Thyroid gland (tissue), 4 donors: ENCODE data around the gene REPS2. TPM values are rescaled to one million over a fixed set of nuclear protein-coding genes. Genes with fewer than 3 reads are reported as not detected.
A peak's percentile ranks its signal among the peaks of the same experiment; 100 is the strongest.

Source experiments
- DNase-seq, 2 donors: peaks; one replicate each; pipeline ENCODE4 v3.0.0-alpha.2; 2019
- H3K27ac ChIP-seq, 3 donors: fragments of 200-600 bp; sonication (generic); 1 replicate in 2 of 3; 2 replicates in 1 of 3; pipeline ENCODE4 v1.5.1; 2016 to 2019; ENCODE audit warnings: mild to moderate bottlenecking in 1 of 3, moderate library complexity in 1 of 3
- H3K27me3 ChIP-seq: fragments of 200-600 bp; sonication (generic); one replicate; pipeline ENCODE4 v1.5.1; 2019
- H3K36me3 ChIP-seq, 2 donors: fragments of 200-600 bp; sonication (generic); one replicate each; pipeline ENCODE4 v1.5.1; 2016 to 2019
- H3K4me1 ChIP-seq, 2 donors: fragments of 200-600 bp; sonication (generic); one replicate each; pipeline ENCODE4 v1.5.1; 2017 to 2019
- H3K4me3 ChIP-seq, 3 donors: fragments of 200-600 bp; sonication (generic); replicated peaks in 1 of 3; 1 replicate in 2 of 3; 2 replicates in 1 of 3; pipeline ENCODE4 v1.5.1; 2016; ENCODE audit warnings: mild to moderate bottlenecking in 1 of 3
- H3K9me3 ChIP-seq: fragments of 200-600 bp; sonication (generic); one replicate; pipeline ENCODE4 v1.5.1; 2017
- CTCF ChIP-seq, 6 experiments: fragments of 200-600 bp in 3 of 6; fragments of 450-650 bp in 3 of 6; sonication (generic) in 3 of 6; IDR thresholded peaks; one replicate each; pipeline ENCODE4 v1.5.1; 2016 to 2019; ENCODE audit warnings: antibody characterized with exemption in 6 of 6, mild to moderate bottlenecking in 2 of 6, inconsistent platforms in 1 of 6, moderate library complexity in 1 of 6
- POLR2A ChIP-seq, 2 donors: fragments of 450-650 bp; IDR thresholded peaks; one replicate each; pipeline ENCODE4 v1.6.1; 2017; ENCODE audit warnings: antibody characterized with exemption in 2 of 2, mild to moderate bottlenecking in 2 of 2, moderate library complexity in 1 of 2
- WGBS, 2 donors: methylation state at CpG; one replicate each; pipeline ENCODE4 v1.1.5; 2017; 5-methylcytosine and 5-hydroxymethylcytosine counted together
- intact Hi-C: fragments of 100-400 bp; cut with DNase I; formaldehyde crosslinking; loops from one replicate; pipeline ENCODE4 v1.15.1; 2023
- total RNA-seq, 4 donors: library from RNA; depleted of rRNA; stranded (reverse); fragments of >200 nt; gene quantifications; one replicate each; pipeline ENCODE4 v1.2.3, GENCODE V29; 2016

Gene REPS2
- total RNA-seq, 4 donors from 2014 or later, result 6.7 to 14.5 (median 8.8) TPM

DNA sequence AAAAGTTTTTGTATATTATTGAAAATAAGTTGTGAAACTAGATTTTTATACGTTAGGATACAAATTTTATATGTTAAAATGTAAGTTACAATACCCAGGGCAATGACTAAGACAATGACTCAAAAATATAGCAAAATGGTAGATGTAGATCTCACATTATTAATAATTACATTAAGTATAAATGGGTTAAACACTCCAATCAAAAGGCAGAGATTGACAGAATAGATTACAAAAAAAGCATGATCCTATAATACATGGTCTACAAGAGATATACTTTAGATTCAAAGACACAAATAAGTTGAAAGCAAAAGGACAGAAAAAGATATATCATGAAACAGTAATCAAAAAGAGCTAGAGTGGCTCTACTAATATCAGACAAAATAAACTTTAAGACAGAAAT, 217.6 kb downstream of the REPS2 start:
- intact Hi-C loops, result no loop called here
- WGBS, 2 donors, result 91 to 93% methylated on average over 1 of the region's 1 CpG
- no peak for DNase-seq
- Histone ChIP-seq H3K27me3 (no peaks in the 10 kb centered on the region), H3K4me1 (no peaks in the 10 kb centered on the region), H3K9me3 (no peaks in the 10 kb centered on the region), H3K4me3 (no peak overlapping the region), H3K36me3 (no peaks in the 10 kb centered on the region), H3K27ac (no peak overlapping the region)
- TF ChIP-seq POLR2A (IDR thresholded peaks at IDR 0.05), result no peak
- no peak for TF ChIP-seq CTCF (IDR thresholded peaks at IDR 0.05)

GRCh38 chrX:17164941-17165340, 218.5 kb downstream of the REPS2 start:
- intact Hi-C loops, result no loop called here
- Histone ChIP-seq H3K36me3 (no peaks in the 10 kb centered on the region), H3K27ac (no peak overlapping the region), H3K4me1 (no peaks in the 10 kb centered on the region), H3K27me3 (no peaks in the 10 kb centered on the region), H3K4me3 (no peak overlapping the region), H3K9me3 (no peaks in the 10 kb centered on the region)
- no peak for TF ChIP-seq CTCF (IDR thresholded peaks at IDR 0.05)
- TF ChIP-seq POLR2A (IDR thresholded peaks at IDR 0.05), result no peak
- no peak for DNase-seq
- 82 to 91% methylated on average over 1 of the region's 1 CpG for WGBS, 2 donors

GRCh38 chrX:17167915-17168314, 221.5 kb downstream of the REPS2 start:
- DNase-seq, result no peak
- Histone ChIP-seq H3K36me3 (no peaks in the 10 kb centered on the region), H3K27me3 (no peaks in the 10 kb centered on the region), H3K27ac (no peak overlapping the region), H3K4me3 (no peak overlapping the region), H3K9me3 (no peaks in the 10 kb centered on the region), H3K4me1 (no peaks in the 10 kb centered on the region)
- TF ChIP-seq CTCF (IDR thresholded peaks at IDR 0.05) (no peak), POLR2A (IDR thresholded peaks at IDR 0.05) (no peak)
- WGBS, 2 donors, result 83 to 84% methylated on average over 2 of the region's 2 CpGs
- intact Hi-C loops, result no loop called here

- Histone ChIP-seq H3K4me1 (no peaks in the 10 kb centered on the region), H3K27me3 (no peaks in the 10 kb centered on the region), H3K36me3 (no peaks in the 10 kb centered on the region), H3K9me3 (no peaks in the 10 kb centered on the region), H3K4me3 (no peak overlapping the region), H3K27ac (no peak overlapping the region)
- intact Hi-C loops, result no loop called here
- no peak for DNase-seq
- 80 to 85% methylated on average over 1 to 2 of the region's 2 CpGs for WGBS, 2 donors
- TF ChIP-seq POLR2A (IDR thresholded peaks at IDR 0.05), result no peak
- no peak for TF ChIP-seq CTCF (IDR thresholded peaks at IDR 0.05)
Measured at GRCh38 chrX:17170973-17171372, 224.5 kb downstream of the REPS2 start.

DNA sequence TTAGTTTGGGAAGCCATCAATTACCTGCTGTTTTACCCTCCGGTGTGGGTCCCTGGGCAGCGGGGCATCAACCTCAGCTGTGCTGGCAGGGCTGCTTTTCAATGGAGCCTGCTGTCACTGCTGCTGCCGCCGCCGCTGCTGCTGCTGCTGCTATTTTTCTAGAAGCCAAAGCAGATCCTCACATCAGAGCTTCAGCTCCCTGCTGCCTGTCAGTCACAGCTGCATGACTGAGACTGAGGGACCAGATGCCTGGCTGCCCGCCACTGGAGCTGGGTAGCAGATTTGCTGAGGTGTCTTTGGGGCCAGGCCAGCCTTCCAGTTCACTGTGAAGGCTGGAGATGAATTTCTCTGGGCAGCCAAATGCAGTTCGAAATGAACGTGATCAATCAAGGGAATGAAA, 228.2 kb downstream of the REPS2 start:
- intact Hi-C loops, result no loop called here
- Histone ChIP-seq H3K9me3 (no peaks in the 10 kb centered on the region), H3K4me3 (no peak overlapping the region), H3K36me3 (no peaks in the 10 kb centered on the region), H3K27ac (no peak overlapping the region), H3K27me3 (no peaks in the 10 kb centered on the region), H3K4me1 (no peaks in the 10 kb centered on the region)
- 81% methylated on average over 4 of the region's 8 CpGs; no CpG with 5 or more reads in 1 of the 2 donors for WGBS, 2 donors
- DNase-seq, result peak in 1 of 2 donors; percentile 2
- TF ChIP-seq CTCF (IDR thresholded peaks at IDR 0.05) (no peak), POLR2A (IDR thresholded peaks at IDR 0.05) (no peak)
